NOMO-1 treated with dmso at 0.1 percent for 144 hours (cell line): Measurements from ENCODE around the gene RMI2.

Source experiments
- DNase-seq: peaks from one replicate; lab custom pipeline; 2025; ENCODE audit not compliant: unreplicated experiment; lab: John Stamatoyannopoulos, UW

RMI2 gene

DNA sequence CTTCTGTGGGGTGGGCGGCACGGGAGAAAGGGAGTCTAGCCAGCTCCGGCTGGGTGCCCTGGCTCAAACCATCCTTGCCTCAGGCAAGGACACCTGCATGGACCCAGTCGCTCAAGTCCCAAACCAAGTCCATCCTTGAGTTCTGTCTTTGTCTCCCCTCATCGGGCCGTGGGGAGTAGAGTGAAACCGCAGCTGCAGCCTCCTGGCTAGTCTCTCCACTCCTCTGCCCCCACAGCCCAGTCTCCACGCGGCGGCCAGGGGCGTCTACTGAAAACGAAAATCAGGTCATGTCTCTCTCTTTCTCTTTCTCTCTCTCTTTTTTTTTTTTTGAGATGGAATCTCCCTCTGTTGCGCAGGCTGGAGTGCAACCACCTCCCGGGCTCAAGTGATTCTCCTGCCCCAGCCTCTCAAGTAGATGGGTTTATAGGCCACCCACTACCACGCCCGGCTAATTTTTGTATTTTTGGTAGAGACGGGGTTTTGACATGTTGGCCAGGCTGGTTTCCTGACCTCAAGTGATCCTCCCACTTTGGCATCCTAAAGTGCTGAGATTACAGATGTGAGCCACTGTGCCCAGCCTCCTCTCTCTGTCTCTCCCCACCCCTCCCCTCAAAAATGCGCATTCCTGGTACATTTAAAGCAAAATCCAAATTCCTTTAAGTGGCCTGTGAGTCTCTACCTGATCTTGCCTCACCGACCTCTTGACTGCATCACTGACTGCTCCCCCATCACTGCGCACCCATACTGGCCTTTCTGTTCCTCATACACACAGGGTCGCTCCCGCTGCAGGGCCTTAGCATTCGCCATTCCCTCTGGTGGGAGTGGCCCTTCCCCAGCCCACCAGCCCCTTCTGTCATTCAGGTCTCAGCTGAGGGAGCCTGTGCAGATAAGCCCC, 17.7 kb upstream of the RMI2 start:
- no peak for DNase-seq

DNA sequence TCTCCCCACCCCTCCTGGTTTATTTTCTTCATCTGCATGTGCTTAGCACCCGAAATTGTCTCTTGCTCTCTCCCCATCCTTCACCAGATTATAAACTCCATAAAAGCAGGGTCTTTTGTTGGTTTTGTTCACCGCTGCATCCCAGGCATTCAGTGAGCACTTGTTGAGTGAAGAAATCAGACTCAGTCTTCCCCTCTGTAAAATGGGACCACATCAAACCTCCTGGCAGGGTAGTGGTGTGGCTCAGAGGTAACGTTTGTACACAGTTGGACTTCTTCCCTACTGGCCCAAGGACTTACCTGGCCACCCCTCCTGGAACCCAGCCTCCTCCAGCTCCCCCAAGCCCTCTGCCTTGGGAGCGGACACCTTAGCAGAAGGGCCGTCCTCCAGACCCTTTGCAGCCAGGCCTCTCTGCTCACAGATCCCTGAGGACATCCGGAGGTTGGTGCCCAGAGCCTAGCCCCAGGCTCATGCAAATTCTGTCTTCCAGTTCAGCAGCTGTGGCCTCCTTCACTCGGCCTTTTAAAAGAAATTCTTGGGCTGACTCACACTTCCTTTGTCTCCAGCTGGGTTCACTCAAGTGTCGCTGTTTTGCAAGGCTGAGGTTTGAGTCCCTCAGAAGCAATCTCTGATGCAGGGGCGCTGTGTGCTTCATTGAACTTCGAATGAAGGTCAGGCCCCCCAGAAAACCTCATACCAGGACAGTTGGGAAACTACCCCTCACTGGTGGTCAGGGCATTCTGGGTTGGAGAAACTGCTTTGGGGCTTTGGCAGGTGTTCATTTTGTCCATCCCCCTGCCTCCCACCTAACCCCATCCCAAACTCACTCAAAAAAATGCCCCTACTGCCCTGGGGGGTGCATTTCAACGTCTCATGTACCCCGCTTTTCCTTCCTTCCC, 16.8 kb upstream of the RMI2 start:
- peak; percentile 90 for DNase-seq

DNA sequence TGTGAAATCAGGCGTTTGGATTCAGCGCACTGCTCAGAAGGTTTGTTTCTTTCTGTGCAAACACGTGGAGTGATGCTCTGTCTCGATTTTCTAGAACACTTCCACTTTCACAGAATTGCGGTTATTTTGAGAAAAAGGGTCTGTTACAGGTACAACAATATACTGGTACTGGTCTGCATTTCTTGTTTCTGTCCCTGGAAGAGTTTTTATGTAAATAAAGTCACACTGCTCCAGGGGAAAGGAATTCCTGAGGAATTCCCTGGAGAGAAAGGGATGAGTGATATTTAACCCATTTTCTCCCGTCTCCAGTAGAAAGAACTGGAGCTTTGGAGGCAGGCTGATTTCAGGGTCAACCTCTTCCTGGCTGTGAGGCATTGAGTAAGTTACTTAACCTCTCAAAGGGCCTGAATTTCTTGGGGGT, 16.2 kb upstream of the RMI2 start:
- DNase-seq, result no peak

DNA sequence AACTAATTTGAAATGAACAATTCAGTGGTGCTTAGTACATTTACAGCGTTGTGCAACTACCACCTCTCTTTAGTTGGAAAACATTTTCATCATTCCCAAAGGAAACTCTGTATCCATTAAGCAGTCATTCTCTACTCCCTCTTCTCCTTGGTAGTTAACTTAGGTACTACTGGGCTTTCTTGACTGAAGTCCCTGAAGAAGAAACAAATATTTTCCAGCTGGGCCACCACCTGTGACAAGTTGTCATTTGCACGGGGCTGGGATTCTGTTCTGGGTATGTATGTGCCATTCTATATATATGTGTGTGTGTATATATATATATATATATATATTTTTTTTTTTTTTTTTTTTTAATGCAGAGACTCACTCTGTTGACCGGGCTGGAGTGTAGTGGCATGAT, 15.4 kb upstream of the RMI2 start:
- no peak for DNase-seq

DNA sequence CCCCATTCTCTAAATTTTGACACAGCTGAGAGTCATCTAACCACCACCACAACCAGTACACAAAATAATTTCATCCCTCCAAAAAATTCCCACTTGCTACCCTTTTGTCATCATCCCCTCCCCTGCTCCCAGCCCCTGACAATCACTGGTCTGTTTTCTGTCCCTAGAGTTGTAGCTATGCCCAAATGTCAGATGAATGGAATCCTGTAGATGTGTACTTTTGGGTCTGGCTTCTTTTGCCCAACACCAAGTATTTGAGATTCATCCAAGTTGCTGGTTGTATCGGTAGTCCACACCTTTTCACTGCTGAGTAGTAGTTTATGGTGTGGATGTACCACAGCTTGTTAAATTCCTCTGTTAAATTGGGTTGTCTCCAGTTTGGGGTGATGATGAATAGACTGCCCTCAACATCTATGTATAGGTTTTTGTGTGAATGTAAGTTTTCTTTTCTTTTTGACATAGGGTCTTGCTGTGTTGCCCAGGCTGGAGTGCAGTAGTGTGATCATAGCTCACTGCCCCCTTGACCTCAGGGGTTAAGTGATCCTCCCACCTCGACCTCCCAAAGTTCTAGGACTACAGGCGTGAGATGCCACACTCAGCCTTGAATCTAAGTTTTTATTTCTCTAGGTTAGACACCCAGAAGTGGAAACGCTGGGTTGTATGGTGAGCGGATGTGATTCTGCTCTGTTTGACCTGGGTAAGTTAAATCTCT, 14.6 kb upstream of the RMI2 start:
- no peak for DNase-seq

DNA sequence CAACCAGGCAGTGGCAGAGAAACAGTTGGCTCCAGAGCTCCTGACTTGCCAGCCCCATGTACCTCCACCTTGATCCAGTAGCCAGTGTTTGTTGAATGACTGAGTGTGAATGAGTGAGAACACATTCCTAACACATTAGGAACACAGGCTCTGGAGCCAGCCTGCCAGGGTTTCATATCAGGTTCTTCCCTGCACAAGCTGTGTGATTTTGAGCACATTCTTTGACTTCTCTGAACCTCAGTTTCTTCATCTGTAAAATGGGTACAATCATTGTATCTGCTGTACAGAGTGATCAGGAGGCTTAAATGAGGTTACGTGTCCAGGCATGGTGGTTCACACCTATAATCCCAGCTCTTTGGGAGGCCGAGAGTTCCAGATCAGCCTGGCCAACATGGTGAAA, 13.3 kb upstream of the RMI2 start:
- DNase-seq, result no peak

DNA sequence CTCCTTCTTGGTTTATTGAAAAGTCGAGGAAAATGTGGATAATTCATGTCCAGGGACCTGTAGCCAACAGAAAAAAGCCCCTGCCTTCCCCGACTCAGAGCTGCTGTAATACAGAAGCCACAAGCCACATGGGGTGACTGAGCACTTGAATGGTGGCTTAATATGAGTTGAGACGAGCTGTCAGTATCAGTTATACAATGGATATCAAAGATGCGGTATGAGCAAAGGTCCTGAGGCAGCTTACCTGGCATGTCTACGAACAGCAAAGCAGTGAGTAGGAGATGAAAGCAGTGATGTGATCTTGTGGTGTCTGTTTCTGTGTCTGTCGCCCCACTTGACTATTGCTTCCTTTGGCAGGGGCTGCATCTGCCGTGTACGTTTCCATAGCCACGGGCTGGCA, 12.2 kb upstream of the RMI2 start:
- no peak for DNase-seq

DNA sequence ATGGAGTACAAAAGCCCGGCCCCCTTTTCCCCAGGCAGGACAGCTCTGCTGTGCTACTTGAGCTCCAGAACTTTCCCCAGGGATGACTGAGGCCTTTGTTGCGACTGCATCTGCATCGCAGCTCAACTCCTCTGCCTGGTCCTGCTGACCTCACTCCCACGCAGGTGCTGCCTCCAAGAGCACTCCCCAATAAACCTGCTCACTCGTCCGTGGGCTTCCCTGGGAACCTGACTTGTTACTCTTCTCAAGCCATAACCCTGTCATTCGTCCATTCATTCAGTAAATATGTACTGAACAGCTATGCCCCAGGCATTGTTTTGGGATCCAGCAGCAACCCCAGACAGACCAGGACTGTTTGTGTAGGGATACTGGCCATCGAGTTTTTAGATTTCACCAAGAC, 11.6 kb upstream of the RMI2 start:
- no peak for DNase-seq

DNA sequence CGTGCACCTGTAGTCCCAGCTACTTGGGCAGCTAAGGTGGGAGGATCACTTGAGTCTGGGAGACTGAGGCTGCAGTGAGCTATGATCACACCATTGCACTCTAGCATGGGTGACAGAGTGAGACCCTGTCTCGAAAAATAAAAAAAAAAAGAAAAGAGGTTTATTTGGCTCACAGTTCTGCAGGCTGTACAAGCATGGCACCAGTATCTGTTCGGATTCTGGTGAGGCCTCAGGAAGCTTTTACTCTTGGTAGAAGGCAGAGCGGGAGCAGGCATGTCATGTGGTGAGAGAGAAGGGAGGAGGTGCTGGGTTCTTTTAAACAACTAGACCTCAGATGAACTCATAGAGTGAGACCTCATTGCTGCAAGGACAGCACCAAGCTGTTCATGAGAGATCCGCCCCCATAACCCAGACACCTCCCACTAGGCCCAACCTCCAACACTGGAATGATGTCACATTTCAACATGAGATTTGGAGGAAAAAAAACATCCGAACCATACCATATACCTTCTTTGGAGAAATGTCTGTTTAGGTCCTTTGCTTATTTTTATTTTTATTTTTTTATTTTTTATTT, 10.3 kb upstream of the RMI2 start:
- no peak for DNase-seq

DNA sequence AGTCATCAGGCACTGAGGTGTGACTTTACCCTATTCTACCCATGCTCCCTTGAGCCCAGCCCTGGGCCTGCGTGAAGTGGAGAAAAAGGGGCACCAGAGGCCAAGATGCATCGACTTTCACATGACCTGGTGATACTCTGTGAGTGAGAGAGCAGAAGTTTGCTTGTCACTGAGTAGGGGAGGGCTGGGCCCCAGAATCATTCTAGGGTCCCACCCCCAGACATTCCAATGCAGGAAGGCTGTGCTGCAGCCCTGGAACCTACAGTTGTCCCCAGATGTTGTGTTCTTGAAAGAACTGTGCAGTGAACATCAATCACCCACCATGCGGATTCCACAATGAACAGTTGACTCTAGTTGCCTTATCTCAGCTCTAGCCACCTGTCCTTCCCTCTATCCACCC, 6.2 kb upstream of the RMI2 start:
- DNase-seq, result no peak

DNA sequence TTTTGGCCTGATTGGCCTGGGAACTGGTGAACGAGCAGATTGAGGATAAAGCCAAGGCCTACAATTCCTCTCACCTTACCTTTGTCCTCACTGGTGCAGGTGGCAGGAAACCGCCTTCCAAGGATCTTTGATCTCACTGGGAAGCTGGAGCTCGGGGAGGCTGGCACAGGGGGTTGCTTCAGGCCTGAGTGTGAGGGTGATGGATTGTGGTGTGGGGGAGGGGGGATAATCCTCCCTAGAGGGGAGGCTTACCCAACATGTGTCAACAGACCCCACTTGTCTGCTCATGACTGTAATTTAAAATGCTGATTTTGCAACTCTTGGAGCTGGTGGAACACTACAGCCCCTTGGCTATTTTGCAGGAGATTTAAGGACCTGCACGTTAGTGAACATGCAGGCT, 4.5 kb upstream of the RMI2 start:
- DNase-seq, result no peak

DNA sequence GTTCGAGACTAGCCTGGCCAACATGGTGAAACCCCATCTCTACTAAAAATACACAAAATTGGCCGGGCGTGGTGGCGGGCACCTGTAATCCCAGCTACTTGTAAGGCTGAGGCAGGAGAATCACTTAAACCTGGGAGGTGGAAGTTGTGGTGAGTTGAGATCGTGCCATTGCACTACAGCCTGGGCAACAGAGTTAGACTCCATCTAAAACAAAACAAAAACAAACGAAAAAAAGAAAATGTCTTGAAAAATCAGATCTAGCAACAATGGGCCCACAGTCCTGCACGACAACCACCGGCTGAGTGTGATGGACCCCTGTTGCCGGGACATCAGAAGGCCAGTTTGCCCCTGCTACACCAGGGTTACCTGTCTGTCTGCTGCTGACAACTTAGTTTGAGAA, 3.9 kb upstream of the RMI2 start:
- no peak for DNase-seq

DNA sequence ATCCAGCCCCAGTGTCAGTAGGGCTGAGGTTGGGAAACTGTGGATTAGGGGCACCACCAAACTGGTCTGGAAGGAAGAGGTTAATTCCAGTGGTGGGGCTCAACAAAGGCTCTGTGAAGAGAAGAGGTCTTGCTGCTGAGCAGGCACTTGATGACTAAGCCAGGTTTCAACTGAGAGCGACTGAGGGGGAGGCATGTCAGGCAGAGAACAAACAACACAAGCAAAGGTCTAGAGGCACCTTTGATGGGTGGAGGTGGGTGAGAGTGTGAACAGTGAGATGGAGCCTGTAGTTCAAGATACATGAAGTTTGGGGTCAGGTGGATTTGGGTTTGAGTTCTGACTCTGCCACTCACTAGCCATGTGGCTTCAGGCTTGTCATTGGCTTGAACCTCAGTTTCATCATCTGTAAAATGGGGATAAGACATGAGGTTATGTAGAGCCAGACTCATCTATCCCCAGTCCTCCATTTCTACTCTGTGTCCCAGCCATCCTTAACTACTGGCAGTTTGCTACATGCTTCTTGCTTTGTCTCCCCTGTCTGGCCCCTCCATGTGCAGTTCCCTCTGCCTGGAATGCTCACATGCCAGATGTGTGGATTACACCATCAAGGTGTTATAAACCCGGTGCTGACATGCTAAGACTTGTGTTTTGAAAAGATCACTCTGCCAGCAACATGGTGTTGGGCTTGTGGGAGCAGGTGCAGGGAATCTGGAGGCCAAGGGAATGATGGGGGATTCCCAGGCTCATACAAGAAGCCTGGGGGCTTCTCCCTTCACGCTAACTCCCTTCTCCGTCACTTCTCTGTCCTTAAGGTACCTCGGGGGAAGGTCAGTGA, 3.0 kb upstream of the RMI2 start:
- DNase-seq, result no peak

DNA sequence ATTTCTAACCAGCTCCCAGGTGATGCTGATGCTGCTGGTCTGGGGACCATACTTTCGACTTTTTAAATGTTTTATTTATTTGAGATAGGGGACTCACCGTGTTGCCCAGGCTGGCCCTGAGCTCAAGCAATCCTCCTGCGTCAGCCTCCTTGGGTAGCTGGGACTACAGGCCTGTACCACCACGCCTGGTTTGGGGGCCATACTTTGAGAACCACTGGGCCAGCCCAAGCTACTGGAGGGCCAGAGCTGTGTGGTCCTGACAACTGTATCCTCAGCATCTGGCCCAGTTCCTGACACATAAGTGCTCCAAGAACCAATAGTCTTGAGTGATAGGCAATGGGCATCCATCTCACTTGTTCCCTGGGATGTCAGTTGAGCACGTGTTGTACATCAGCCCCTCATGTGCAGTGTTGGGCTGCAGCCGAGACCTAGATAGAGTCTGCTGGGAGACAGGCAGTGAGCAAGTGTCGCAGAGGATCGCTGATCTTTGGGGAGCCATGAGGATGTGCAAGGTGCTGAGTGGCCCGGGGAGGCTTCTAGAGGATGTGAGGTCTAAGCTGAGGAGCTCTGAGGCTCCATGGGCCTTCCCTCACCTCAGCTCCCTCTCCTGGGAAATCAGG, 1.6 kb downstream of the RMI2 start:
- DNase-seq, result no peak

DNA sequence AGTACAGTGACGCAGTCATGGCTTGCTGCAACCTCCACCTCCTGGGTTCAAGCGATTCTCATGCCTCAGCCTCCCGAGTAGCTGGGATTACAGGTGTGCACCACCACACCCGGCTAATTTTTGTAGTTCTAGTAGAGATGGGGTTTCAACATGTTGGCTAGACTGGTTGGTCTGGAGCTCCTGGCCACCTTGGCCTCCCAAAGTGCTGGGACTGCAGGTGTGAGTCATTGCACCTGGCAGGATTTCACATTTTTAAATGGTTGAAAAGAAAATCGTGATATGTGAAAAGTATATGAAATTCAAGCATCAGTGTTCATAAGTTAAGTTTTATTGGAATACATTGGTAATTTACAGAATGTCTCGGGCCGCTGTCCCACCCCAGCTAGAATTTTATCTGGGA, 2.6 kb downstream of the RMI2 start:
- no peak for DNase-seq

DNA sequence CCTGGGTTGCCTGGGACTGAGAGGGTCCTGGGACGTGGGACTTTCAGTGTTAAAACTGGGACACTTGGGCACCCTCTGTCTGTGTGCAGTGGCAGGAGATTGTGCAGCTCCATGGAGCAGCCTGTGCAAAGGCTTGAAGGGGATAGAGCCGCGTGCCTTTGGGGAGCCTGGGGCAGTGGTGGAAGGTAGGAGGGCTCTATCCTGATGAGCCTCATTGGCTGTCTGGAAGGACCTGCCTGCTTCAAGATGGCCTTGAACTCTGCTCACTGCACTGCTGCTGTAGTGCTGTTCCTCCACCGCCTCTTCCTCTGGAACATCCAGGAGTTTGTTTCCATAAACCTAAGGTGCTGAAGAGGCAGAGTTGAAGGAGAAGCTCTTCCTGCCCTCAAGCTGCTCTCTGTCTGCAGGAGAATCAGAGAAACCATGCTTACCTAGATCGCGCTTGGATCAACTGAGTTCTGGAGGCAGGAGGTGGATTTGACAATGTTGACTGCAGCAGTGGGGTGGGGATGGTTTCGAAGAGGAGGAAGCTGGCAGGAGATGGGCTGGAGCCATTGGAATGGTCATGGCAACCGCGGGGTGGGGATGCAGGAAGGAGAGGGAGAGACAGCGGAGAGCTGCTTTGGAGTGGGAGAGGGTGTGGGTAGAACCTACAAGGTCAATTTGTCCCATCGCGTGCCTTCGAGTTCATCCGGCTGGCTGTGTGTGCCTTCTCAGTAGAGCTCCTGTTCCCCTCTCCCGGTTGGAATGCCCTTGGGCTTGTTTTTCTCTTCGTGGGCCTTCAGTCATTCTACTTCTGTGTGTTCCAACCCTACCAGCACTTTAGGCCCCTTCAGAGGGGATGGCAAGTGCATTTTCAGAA, 3.7 kb downstream of the RMI2 start:
- no peak for DNase-seq

DNA sequence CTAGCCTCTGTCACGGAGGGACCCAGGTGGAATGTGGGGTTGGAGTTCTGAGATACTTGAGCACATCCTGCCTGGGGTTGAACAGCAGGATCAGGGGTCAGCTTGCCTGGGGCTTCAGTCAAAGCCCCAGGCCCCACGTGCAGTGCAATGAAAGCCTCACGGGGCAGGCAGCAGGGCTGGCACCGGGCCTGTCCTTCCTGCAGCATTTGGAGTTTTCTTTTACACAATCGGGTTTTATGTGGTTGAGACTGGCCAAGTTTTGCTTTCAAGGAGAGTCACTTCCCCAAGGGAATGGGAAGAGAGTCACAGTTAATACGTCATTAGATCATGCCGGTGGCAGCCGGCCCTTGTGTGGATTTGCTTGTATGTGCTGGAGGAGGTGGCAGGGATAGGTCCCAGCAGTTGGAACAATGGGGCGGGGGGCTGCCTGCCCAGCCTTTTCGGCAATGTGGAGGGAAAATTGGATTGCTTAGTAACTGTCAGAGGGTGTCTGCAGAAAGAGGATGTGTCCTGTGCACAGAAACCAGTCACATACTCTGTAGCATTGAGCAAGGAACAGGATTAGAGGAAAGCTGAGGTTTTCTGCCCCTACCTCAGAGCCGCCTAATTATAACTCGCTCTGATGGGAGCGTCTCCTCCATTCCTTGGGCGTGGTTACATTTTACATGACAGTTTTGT, 4.5 kb downstream of the RMI2 start:
- DNase-seq, result peak; percentile 77

DNA sequence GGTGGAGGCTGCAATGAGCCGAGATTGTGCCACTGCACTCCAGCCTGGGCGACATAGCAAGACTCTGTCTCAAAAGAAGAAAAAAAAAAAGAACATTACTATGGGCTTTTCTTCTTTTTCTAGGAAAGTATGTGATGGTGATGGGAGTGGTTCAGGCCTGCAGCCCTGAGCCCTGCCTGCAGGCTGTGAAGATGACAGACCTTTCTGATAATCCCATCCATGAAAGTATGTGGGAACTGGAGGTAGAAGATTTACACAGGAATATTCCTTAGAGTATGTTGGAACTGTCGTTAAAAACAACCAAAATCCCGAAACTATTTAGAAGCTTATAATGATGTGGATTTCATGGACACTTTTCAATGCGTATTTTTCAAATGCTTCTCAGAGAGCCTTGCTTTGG, 5.3 kb downstream of the RMI2 start:
- no peak for DNase-seq
